ENCODE results near the gene NODAL.

The NODAL gene

DNA sequence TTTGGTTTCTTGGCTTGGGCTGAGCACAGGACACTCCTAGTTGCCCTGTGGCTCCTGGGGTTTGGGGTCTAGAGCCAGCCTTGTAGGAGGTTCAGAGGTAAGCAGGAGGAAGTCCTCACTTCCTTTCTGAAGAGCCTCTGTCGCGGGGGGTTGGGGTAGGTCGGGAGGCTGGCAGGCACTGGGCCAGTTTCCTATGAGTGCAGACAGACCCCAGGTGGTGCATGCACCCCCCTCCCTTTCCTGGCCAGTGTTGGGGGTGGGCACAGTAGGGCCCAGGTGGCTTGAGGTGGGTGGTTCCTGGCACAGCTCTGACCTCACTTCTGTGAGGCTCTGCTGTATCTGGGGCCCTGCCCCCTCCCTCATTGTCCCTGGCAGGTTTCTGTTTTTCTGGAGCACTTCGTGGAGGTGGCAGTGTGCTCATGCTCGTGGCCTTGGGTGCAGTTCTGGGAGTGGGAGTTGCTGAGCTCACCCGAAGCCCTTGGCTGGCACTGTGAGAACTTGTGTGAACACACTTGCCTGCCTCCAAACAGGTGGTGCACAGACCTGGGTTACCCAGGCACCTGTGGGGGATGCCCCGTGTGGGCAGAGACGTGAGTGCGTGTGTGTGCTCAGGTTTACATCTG, 38.9 kb upstream of the NODAL start:
- H3K27me3 ChIP-seq, result peaks cover 0 to 11% (median 0%) of the 10 kb centered on the region in 11 experiments; a peak in 2 of 22 replicates
- peak overlapping the region in 10 of 11 experiments; percentile 74 to 92 (median 85); a peak in 19 of 22 replicates for H3K9ac ChIP-seq
- peaks cover 54 to 82% (median 80%) of the 10 kb centered on the region in 10 experiments for H3K4me1 ChIP-seq
- H3K9me3 ChIP-seq (replicated peaks in 1 of 11), result no peaks in the 10 kb centered on the region
- H3K27ac ChIP-seq, result peak overlapping the region in 8 of 11 experiments; percentile 78 to 87 (median 82); a peak in 15 of 22 replicates
- peak overlapping the region; percentile 93 to 100 (median 99) for H3K4me2 ChIP-seq
- peak overlapping the region; percentile 69 to 90 (median 82); a peak in 17 of 20 replicates for H3K4me3 ChIP-seq
- peaks cover 0 to 50% (median 40%) of the 10 kb centered on the region in 11 experiments; a peak in 17 of 22 replicates for H4K20me1 ChIP-seq
- TF ChIP-seq Cebpa-rat (IDR thresholded peaks at IDR 0.05), result no peak
- peaks cover 0 to 14% (median 6%) of the 10 kb centered on the region in 11 experiments; a peak in 10 of 22 replicates for H3K36me3 ChIP-seq

- H3K36me3 ChIP-seq, result peaks cover 0 to 10% (median 2%) of the 10 kb centered on the region in 11 experiments; a peak in 2 of 22 replicates
- peaks cover 0 to 50% (median 40%) of the 10 kb centered on the region in 11 experiments; a peak in 17 of 22 replicates for H4K20me1 ChIP-seq
- H3K27ac ChIP-seq, result peak overlapping the region in 9 of 11 experiments; percentile 75 to 87 (median 82); a peak in 17 of 22 replicates
- peak overlapping the region; percentile 69 to 90 (median 82) for H3K4me3 ChIP-seq
- H3K9ac ChIP-seq, result peak overlapping the region; percentile 74 to 92 (median 84); a peak in 21 of 22 replicates
- no peak for TF ChIP-seq Cebpa-rat (IDR thresholded peaks at IDR 0.05)
- H3K9me3 ChIP-seq (replicated peaks in 1 of 11), result no peaks in the 10 kb centered on the region
- peak overlapping the region; percentile 93 to 100 (median 99) for H3K4me2 ChIP-seq
- H3K4me1 ChIP-seq, result peaks cover 54 to 88% (median 84%) of the 10 kb centered on the region in 10 experiments
- peaks cover 0 to 11% (median 0%) of the 10 kb centered on the region in 11 experiments; a peak in 2 of 22 replicates for H3K27me3 ChIP-seq
Observed at GRCh38 chr10:70479626-70480238, 38.3 kb upstream of the NODAL start.

DNA sequence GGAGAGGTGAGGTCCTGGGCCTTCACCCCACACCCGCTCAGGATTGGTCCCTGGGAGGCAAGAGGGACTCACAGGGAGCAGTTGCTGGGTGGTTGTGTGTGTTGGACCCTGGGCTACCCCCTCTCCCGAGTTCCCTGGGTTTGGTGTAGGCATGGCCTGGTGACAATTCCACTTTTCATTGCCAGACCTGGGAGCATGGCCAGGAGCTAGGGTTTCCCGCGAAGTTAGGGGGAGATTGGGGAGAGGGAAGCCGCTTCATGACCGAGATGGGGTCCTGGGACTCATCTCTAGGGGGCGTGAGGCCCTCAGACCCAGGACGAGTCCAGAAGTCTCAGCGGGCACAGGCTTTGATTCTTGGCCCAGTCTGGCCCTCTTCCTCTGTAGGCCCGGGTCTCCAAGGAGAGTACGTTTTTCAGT, 37.7 kb upstream of the NODAL start:
- Histone ChIP-seq H3K4me1 (peaks cover 54 to 88% (median 84%) of the 10 kb centered on the region in 10 experiments), H3K27me3 (peaks cover 0 to 11% (median 0%) of the 10 kb centered on the region in 11 experiments; a peak in 2 of 22 replicates), H3K4me3 (peak overlapping the region; percentile 69 to 90 (median 82)), H4K20me1 (peaks cover 0 to 50% (median 40%) of the 10 kb centered on the region in 11 experiments; a peak in 17 of 22 replicates), H3K4me2 (peak overlapping the region; percentile 93 to 100 (median 99)), H3K36me3 (peaks cover 0 to 6% (median 0%) of the 10 kb centered on the region in 11 experiments; a peak in 2 of 22 replicates), H3K27ac (peak overlapping the region in 10 of 11 experiments; percentile 45 to 87 (median 82); a peak in 21 of 22 replicates), H3K9me3 (replicated peaks in 1 of 11) (no peaks in the 10 kb centered on the region), H3K9ac (peak overlapping the region; percentile 74 to 92 (median 84))
- TF ChIP-seq Cebpa-rat (IDR thresholded peaks at IDR 0.05), result no peak

GRCh38 chr10:70478191-70479164, 37.0 kb upstream of the NODAL start, which contains the start of gene PALD1:
PALD1 (plus strand) TSS chr10:70478767; CDS start chr10:70525952, 47,185 bp downstream.
- Histone ChIP-seq H3K4me2 (peak within 1 kb of the TSS; percentile 93 to 100 (median 99)), H3K4me3 (peak within 1 kb of the TSS; percentile 69 to 90 (median 82)), H3K36me3 (peaks cover 0 to 6% (median 0%) of the 10 kb centered on the region in 11 experiments; a peak in 2 of 22 replicates), H3K27ac (peak within 1 kb of the TSS in 10 of 11 experiments; percentile 45 to 87 (median 82); a peak in 21 of 22 replicates), H3K9ac (peak within 1 kb of the TSS; percentile 74 to 92 (median 84)), H3K4me1 (peaks cover 52 to 83% (median 77%) of the 10 kb centered on the region in 10 experiments), H3K27me3 (peaks cover 0 to 11% (median 0%) of the 10 kb centered on the region in 11 experiments; a peak in 2 of 22 replicates), H4K20me1 (peaks cover 0 to 48% (median 39%) of the 10 kb centered on the region in 11 experiments; a peak in 17 of 22 replicates), H3K9me3 (replicated peaks in 1 of 11) (no peaks in the 10 kb centered on the region)
- TF ChIP-seq Cebpa-rat (IDR thresholded peaks at IDR 0.05), result no peak

- no peak for TF ChIP-seq Cebpa-rat (IDR thresholded peaks at IDR 0.05)
- H3K4me3 ChIP-seq, result peak overlapping the region; percentile 69 to 90 (median 82)
- H3K36me3 ChIP-seq, result peaks cover 0 to 6% (median 0%) of the 10 kb centered on the region in 11 experiments; a peak in 1 of 22 replicates
- no peaks in the 10 kb centered on the region for H3K9me3 ChIP-seq (replicated peaks in 1 of 11)
- peak overlapping the region in 9 of 11 experiments; percentile 75 to 87 (median 82); a peak in 17 of 22 replicates for H3K27ac ChIP-seq
- peaks cover 46 to 82% (median 74%) of the 10 kb centered on the region in 10 experiments for H3K4me1 ChIP-seq
- H4K20me1 ChIP-seq, result peaks cover 0 to 41% (median 31%) of the 10 kb centered on the region in 11 experiments; a peak in 17 of 22 replicates
- H3K27me3 ChIP-seq, result peaks cover 0 to 11% (median 0%) of the 10 kb centered on the region in 11 experiments; a peak in 2 of 22 replicates
- H3K4me2 ChIP-seq, result peak overlapping the region; percentile 93 to 100 (median 99)
- H3K9ac ChIP-seq, result peak overlapping the region; percentile 74 to 92 (median 84); a peak in 20 of 22 replicates
Observed at GRCh38 chr10:70477661-70478162, 36.2 kb upstream of the NODAL start.

GRCh38 chr10:70476249-70477035, 35.0 kb upstream of the NODAL start:
- Histone ChIP-seq H3K9ac (peak overlapping the region in 2 of 11 experiments; percentile 13 to 16; a peak in 1 of 22 replicates), H3K4me1 (peaks cover 36 to 76% (median 67%) of the 10 kb centered on the region in 10 experiments)

More at GRCh38 chr10:70476249-70477035, 35.0 kb upstream of the NODAL start:
- Histone ChIP-seq H3K36me3 (peaks cover 0 to 6% (median 0%) of the 10 kb centered on the region in 11 experiments; a peak in 1 of 22 replicates), H3K4me2 (peak overlapping the region in 8 of 11 experiments; percentile 93 to 100 (median 99); a peak in 16 of 22 replicates), H3K9me3 (replicated peaks in 1 of 11) (no peaks in the 10 kb centered on the region), H3K27ac (no peak overlapping the region; a peak in 2 of 22 replicates), H4K20me1 (peaks cover 0 to 29% (median 18%) of the 10 kb centered on the region in 11 experiments; a peak in 16 of 22 replicates), H3K27me3 (peaks cover 0 to 11% (median 0%) of the 10 kb centered on the region in 11 experiments; a peak in 2 of 22 replicates), H3K4me3 (no peak overlapping the region)
- TF ChIP-seq Cebpa-rat (IDR thresholded peaks at IDR 0.05), result no peak

All from BLaER1 treated with 17β-estradiol and CSF1 and Interleukin-3, amounts not matched to agents 10 nM and 100 nM (cell line).